GM19351 (cell line): ENCODE data around the gene PLCB3.

ENCODE experiments used
- ATAC-seq: cut with Tn5 transposase; IDR thresholded peaks from one replicate; pipeline ENCODE4 v1.9.1; 2021; ENCODE audit warnings: mild to moderate bottlenecking, moderate library complexity; ENCODE audit not compliant: unreplicated experiment

PLCB3 gene

DNA sequence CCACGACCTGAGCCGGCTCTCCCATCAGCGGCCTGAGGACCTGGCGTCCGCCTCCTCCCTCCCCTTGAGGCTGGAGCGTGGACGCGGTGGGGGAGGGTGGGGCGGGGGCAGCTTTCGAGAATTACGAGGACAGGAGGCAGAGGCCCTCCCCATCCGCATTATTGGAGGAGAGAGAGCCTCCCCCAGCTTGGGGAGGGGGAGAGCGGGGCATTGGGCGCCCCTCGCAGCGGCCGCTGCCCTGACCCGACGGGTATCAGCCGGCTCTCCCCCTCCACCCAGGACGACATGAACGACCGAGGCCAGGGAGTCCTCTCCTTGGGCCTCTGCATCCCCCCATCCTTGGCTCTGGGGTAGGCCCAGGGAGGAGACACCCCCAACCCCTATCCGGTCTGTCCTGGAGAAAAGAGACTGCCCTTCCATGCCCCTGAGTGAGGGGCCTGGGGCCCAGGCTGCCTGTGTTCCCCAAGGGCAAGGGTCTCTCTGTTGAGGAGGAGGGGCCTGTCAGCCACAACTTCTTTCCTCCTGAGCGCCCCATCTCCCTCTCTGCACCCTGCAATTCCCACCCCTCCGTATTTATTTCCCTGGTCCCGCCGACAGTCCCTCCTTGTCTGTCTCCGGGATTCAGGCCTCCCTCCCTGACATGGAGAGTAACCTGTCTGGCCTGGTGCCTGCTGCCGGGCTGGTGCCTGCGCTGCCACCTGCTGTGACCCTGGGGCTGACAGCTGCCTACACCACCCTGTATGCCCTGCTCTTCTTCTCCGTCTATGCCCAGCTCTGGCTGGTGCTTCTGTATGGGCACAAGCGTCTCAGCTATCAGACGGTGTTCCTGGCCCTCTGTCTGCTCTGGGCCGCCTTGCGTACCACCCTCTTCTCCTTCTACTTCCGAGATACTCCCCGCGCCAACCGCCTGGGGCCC lies 34.8 kb downstream of the PLCB3 start:
- no peak for ATAC-seq

- ATAC-seq, result no peak
Observed at GRCh38 chr11:64286801-64287159, 35.5 kb downstream of the PLCB3 start.

DNA sequence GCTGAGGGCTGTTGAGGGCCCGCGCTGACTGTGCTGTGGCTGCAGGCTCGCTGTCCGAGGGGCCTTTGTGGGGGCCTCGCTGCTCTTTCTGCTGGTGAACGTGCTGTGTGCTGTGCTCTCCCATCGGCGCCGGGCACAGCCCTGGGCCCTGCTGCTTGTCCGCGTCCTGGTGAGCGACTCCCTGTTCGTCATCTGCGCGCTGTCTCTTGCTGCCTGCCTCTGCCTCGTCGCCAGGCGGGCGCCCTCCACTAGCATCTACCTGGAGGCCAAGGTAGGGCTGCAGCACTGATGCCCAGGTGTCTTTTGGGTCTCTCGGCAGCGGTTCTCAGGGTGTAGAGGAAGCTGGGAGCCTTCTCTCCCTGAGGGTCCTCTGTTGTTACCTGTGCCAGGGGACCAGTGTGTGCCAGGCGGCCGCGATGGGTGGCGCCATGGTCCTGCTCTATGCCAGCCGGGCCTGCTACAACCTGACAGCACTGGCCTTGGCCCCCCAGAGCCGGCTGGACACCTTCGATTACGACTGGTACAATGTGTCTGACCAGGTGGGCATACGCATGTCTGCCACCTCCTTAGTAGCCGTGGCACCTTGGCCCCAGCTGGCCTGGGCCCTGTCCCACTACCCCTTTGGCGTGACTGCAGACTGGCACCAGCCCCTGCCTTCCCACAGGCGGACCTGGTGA lies 36.5 kb downstream of the PLCB3 start:
- no peak for ATAC-seq

DNA sequence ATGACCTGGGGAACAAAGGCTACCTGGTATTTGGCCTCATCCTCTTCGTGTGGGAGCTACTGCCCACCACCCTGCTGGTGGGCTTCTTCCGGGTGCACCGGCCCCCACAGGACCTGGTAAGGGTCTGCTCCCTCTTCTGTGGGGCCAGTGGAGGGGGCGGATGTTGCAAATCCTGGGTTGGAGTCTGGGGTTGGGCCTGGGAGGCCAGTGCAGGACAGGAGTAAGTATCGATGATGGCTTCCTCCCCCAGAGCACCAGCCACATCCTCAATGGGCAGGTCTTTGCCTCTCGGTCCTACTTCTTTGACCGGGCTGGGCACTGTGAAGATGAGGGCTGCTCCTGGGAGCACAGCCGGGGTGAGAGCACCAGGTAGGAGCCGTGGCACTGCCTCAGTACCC lies 37.0 kb downstream of the PLCB3 start:
- no peak for ATAC-seq

DNA sequence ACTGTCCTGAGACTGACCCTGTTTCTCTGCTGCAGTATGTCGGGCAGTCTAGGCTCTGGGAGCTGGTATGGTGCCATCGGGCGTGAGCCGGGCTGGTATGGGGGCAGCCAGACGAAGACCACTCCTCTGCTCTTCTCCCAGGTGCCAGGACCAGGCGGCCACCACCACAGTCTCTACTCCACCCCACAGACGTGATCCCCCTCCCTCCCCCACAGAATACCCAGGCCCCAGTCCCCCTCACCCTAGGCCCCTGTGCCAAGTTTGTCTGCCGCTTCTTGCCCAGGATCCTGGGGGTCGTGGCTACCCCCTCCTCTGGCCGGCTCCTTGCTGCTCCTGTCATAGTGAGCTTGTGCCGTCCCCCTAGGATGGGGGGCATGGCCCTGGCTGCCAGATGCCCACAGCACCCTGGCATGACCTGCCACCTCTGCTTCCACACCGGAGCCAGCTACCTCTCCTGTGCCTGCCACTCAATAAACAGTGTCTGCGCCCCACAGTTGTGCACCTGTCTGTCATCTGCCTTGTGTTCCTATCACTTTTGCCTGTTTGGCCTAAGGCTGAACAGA lies 37.8 kb downstream of the PLCB3 start:
- ATAC-seq, result no peak

GRCh38 chr11:64290352-64291261 lies 39.3 kb downstream of the PLCB3 start:
- no peak for ATAC-seq

DNA sequence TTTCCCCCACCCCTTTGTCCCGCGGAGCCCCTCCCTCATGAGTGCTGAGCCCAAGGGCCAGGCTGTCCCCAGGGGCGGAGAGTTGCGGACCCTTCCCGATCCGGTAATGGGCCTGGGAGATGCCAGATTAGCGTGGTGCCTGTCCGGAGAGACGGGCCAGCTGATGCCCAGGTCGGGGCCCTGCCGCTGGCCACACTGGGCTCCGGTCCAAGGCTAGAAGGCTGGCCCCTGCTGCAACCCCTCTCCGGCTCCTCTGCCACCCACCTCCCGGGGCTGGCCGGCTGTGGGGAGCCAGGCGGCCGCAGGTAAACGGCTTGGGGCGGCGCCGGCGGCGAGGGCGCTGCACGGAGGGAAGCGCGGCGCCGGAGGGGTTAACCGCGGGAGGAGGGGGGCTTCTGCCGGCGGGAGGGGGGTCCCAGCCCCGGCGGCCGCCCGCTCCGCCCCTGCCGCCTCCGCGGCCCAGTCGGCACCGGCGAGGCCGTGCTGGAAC lies 40.0 kb downstream of the PLCB3 start, which contains the start of gene KCNK4:
Gene KCNK4, plus strand, starts transcription at position 41 of the 490 bp plus-strand sequence. CDS start 1,717 bp downstream, outside the sequence.
- no peak for ATAC-seq

- no peak for ATAC-seq
Observed at GRCh38 chr11:64291752-64292459, 40.6 kb downstream of the PLCB3 start.

- no peak for ATAC-seq
Observed at GRCh38 chr11:64292460-64293254, 41.3 kb downstream of the PLCB3 start.

DNA sequence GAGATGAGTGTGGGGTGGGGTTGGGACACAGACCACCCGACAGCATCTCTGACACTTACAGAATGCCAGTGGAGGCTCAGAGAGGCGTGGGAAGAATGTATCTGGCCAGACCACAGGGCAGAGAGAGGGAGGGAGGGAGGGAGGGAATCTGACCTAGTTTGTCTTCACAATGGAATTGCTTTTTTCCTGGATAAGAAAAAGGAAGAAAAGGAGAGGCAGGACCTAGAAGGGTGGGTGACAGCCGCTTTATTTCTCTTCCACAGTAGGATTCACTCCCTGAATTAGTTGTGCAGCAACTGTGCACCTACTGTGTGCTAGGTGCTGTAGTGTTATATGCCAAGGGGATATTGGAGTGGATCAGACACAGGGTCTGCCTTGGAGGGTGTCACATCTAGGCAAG lies 43.4 kb downstream of the PLCB3 start:
- ATAC-seq, result no peak

- ATAC-seq, result no peak
Observed at GRCh38 chr11:64295760-64296159, 44.4 kb downstream of the PLCB3 start.

DNA sequence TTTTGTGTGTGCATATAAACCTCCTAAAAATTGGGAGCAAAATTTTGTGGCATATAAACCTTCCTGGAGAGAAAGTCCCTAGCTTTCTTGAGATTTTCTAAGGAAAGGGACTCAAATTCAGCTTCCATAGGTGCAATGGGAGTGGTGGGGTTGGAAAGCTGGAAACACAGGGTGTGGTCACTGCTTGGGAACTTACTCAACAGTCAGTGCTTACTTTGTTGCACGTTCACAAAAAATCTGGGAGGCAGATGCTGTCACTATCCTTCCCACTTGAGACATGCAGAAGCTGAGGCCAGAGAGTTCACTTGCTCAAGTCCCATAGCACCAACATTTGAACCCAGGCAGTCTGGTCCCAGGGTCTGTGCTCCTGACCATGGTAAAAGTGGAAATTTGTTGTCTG lies 44.9 kb downstream of the PLCB3 start:
- no peak for ATAC-seq

- ATAC-seq, result no peak
Observed at GRCh38 chr11:64296830-64297698, 45.7 kb downstream of the PLCB3 start.

DNA sequence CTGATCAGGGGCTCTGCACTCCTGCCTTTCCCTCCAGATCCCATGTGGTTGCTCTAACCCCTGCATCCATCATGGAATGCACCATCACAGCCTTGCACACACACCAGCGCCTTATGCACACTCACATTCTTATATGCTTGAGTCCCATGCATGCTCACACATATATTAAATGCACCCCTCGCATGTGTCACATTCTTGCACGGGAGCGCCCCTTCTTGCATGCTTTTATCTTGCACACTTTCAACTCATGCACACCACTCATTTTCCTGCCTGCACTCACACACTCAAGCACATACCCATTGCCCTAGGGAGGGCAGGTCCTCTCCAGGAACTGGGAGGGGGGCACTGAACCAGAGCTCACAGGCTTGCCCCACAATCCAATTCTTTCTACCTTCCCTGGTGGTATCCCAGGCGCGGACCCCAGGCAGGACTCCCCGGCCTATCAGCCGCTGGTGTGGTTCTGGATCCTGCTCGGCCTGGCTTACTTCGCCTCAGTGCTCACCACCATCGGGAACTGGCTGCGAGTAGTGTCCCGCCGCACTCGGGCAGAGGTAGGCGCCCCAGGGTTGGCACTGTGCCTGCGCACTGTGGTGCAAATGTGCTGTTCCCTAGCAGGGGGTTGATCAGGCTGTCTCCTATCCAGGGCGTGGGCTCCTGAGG lies 46.5 kb downstream of the PLCB3 start:
- no peak for ATAC-seq

GRCh38 chr11:64298966-64299846 lies 47.9 kb downstream of the PLCB3 start:
- no peak for ATAC-seq

DNA sequence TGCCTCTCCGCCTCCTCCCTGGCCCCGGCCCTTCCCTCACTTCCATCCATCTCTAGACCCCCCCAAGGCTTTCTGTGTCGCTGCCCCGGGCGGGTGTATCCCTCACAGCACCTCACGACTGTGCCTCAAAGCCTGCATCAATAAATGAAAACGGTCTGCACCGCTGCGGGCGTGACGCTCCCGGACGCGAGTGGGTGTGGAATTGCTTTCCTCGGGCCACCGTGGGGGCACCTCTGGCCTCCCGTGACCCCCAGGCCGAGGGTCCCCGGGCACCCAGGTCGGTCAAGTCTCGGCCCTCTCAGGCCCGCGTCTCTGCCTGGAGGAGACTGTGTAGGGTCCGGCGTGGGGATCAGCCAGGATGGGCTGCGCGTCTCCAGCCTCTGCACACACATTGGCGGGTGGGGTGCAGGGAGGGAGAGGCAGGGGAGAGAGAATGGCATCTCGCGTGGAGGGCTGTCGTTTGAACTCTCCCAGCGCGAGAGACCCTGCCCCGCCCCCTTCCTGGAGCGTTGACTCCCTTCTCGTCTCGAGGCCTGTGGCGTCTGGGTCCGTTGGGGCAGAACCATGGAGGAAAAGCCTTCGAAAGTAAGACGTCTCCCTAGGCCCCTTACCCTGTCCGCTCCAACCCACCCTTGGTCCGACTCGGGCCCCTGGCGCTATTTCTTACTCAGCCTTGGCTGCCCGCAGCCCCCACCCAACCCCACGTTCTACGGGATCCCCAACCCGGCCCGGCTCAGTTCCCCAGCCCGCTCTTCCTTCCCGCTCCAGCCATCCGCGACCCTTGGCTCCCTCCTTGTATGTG lies 48.7 kb downstream of the PLCB3 start, which contains the start of gene CATSPERZ:
Gene CATSPERZ, plus strand, starts transcription at position 512 of the 802 bp plus-strand sequence. Its CDS starts 53 bp downstream, at position 565.
- ATAC-seq, result no peak
